ENCODE data around the gene KRT33B. TPM values are rescaled to one million over a fixed set of nuclear protein-coding genes. Genes with fewer than 3 reads are reported as not detected.

The KRT33B gene
- under 1 TPM; 0.12 to 0.16 TPM for polyA plus RNA-seq

DNA sequence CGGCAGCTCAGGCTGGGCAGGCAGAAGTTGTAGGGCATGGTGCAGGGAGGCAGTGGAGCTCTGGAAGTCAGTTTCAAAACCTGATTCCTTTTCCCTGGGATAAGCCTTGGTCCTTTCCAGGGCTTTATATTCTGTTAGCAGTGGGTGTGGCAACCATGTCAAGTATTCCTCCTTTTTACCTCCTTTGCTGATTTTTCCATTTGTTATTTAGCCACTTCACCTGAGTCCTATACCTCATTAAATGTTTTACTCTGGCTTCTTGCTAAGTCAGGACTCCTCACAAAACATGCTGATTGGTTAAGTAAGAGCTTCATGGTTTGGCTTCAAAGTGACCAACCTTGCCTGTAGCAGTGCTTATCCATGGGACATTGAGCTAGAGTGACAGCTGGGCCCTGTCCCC lies at the start of gene KRT33B:
Gene KRT33B (minus strand): TSS at position 101 of the 400 bp plus-strand sequence. CDS start 63 bp downstream, at position 38.
- Histone ChIP-seq H3K36me3 (ENCODE audit: control insufficient read depth in 2 of 2, insufficient read depth in 2 of 2, low read length in 1 of 2) (no peaks in the 10 kb centered on the region), H3K27me3 (ENCODE audit: control insufficient read depth in 1 of 2, insufficient read depth in 2 of 2, low read length in 2 of 2) (no peaks in the 10 kb centered on the region), H3K4me1 (ENCODE audit: control insufficient read depth in 2 of 2, insufficient read depth in 2 of 2, low read length in 1 of 2) (peaks cover 0 to 3% of the 10 kb centered on the region in 2 donors), H3K27ac (ENCODE audit: low read depth in 2 of 2, low read length in 1 of 2) (no peak within 1 kb of the TSS), H3K9me3 (ENCODE audit: control insufficient read depth in 2 of 2, insufficient read depth in 1 of 2, low read depth in 1 of 2, low read length in 1 of 2) (no peaks in the 10 kb centered on the region), H3K4me3 (ENCODE audit: low read depth in 1 of 2, low read length in 2 of 2) (no peak within 1 kb of the TSS)
- WGBS, 2 donors = 98 to 100% methylated on average over 1 of the region's 1 CpG

DNA sequence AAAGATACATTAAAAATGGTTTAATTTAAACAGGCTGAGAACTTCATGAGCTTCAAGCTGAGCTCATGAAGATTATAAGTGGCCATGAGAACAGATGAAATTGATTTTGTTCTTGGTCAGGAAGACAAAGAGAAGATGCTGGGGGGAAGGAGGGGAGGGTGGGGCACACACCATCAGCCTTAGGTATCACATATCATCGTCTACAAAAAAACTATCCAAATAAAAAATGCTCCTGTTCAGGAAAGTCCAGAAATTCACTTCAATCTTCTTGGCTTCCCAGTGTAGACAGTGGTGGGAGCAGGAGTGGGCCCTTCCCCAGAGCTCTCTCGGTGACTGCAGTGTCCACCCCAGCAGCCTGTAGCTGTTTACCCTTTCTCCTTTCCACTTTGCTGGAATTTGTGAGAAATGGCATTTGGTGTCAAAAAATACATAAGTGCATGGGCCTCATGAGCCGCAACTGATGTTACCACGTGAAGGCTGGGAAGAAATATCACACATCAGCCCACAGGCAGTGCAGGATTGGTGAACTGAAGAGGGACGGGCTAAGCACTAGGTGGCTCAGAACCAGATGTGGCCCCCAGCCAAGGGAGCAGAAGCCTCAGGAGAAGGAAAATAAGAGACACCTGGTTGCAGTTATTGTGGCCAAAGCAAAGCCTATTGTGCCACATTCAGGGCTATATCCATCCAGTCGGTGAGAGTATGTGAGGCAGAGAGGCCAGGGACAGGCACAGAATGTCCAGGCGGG lies 48.7 kb upstream of the KRT33B start:
- no peak overlapping the region for H3K4me3 ChIP-seq (ENCODE audit: low read depth in 1 of 2, low read length in 2 of 2)
- no peaks in the 10 kb centered on the region for H3K9me3 ChIP-seq (ENCODE audit: control insufficient read depth in 2 of 2, insufficient read depth in 1 of 2, low read depth in 1 of 2, low read length in 1 of 2)
- no peaks in the 10 kb centered on the region for H3K27me3 ChIP-seq (ENCODE audit: control insufficient read depth in 1 of 2, insufficient read depth in 2 of 2, low read length in 2 of 2)
- peak overlapping the region; percentile 13 to 53 for H3K27ac ChIP-seq (ENCODE audit: low read depth in 2 of 2, low read length in 1 of 2)
- peaks cover 3 to 24% of the 10 kb centered on the region in 2 donors for H3K4me1 ChIP-seq (ENCODE audit: control insufficient read depth in 2 of 2, insufficient read depth in 2 of 2, low read length in 1 of 2)
- 68 to 78% methylated on average over 7 of the region's 7 CpGs for WGBS, 2 donors
- H3K36me3 ChIP-seq (ENCODE audit: control insufficient read depth in 2 of 2, insufficient read depth in 2 of 2, low read length in 1 of 2) = no peaks in the 10 kb centered on the region

DNA sequence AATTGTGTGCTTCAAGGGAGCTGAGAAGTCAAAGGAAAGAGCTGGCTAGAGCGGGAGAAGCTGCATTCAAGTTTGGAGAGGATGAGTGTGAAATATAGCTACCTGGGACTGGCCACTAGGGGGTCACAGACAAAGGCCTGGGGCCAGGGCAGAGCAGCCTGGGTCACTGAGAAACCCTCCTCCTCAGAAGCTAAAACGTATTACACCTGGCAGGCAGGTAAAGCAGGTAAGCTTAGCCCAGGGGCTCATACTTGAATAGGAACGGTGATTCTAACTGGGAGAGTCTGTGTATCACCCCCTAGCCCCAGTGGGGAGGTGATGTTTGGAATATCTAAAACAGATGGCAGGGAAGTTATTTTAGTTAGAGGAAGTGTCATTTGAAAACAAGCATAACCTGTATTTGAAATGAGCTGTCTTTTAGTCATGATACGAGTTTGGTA lies 48.0 kb upstream of the KRT33B start:
- Histone ChIP-seq H3K36me3 (ENCODE audit: control insufficient read depth in 2 of 2, insufficient read depth in 2 of 2, low read length in 1 of 2) (no peaks in the 10 kb centered on the region), H3K9me3 (ENCODE audit: control insufficient read depth in 2 of 2, insufficient read depth in 1 of 2, low read depth in 1 of 2, low read length in 1 of 2) (no peaks in the 10 kb centered on the region), H3K27me3 (ENCODE audit: control insufficient read depth in 1 of 2, insufficient read depth in 2 of 2, low read length in 2 of 2) (no peaks in the 10 kb centered on the region), H3K27ac (ENCODE audit: low read depth in 2 of 2, low read length in 1 of 2) (peak overlapping the region; percentile 72 to 81), H3K4me3 (ENCODE audit: low read depth in 1 of 2, low read length in 2 of 2) (no peak overlapping the region), H3K4me1 (ENCODE audit: control insufficient read depth in 2 of 2, insufficient read depth in 2 of 2, low read length in 1 of 2) (peaks cover 3 to 24% of the 10 kb centered on the region in 2 donors)
- WGBS, 2 donors = 35 to 42% methylated on average over 4 of the region's 4 CpGs

GRCh38 chr17:41417127-41417526 lies 47.5 kb upstream of the KRT33B start:
- WGBS, 2 donors = 90 to 95% methylated on average over 6 of the region's 6 CpGs
- Histone ChIP-seq H3K4me1 (ENCODE audit: control insufficient read depth in 2 of 2, insufficient read depth in 2 of 2, low read length in 1 of 2) (peaks cover 3 to 24% of the 10 kb centered on the region in 2 donors), H3K9me3 (ENCODE audit: control insufficient read depth in 2 of 2, insufficient read depth in 1 of 2, low read depth in 1 of 2, low read length in 1 of 2) (no peaks in the 10 kb centered on the region), H3K27ac (ENCODE audit: low read depth in 2 of 2, low read length in 1 of 2) (peak overlapping the region in 1 of 2 donors; percentile 72), H3K27me3 (ENCODE audit: control insufficient read depth in 1 of 2, insufficient read depth in 2 of 2, low read length in 2 of 2) (no peaks in the 10 kb centered on the region), H3K4me3 (ENCODE audit: low read depth in 1 of 2, low read length in 2 of 2) (no peak overlapping the region), H3K36me3 (ENCODE audit: control insufficient read depth in 2 of 2, insufficient read depth in 2 of 2, low read length in 1 of 2) (no peaks in the 10 kb centered on the region)

DNA sequence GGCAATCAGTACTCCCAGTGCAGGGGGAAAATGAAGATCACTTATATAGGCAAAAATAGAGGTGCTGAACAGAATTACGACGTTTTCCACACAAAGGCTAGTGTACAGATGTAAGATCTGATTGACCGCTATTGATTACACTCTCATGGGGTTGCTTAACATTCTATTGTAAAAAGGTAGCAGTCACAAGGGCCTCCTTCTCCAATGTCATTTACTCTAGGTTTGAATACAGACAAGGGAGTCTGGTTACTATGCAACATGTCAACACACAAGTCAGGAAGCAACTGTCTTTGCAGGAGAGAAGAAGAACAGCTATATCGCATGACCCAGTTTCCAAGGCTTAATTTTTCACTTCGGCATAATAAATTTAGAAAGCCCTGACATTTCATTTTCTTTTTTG lies 46.9 kb upstream of the KRT33B start:
- no peak overlapping the region for H3K4me3 ChIP-seq (ENCODE audit: low read depth in 1 of 2, low read length in 2 of 2)
- H3K4me1 ChIP-seq (ENCODE audit: control insufficient read depth in 2 of 2, insufficient read depth in 2 of 2, low read length in 1 of 2) = peaks cover 3 to 24% of the 10 kb centered on the region in 2 donors
- no peak overlapping the region for H3K27ac ChIP-seq (ENCODE audit: low read depth in 2 of 2, low read length in 1 of 2)
- no peaks in the 10 kb centered on the region for H3K9me3 ChIP-seq (ENCODE audit: control insufficient read depth in 2 of 2, insufficient read depth in 1 of 2, low read depth in 1 of 2, low read length in 1 of 2)
- no peaks in the 10 kb centered on the region for H3K36me3 ChIP-seq (ENCODE audit: control insufficient read depth in 2 of 2, insufficient read depth in 2 of 2, low read length in 1 of 2)
- H3K27me3 ChIP-seq (ENCODE audit: control insufficient read depth in 1 of 2, insufficient read depth in 2 of 2, low read length in 2 of 2) = no peaks in the 10 kb centered on the region
- WGBS, 2 donors = 82 to 83% methylated on average over 5 of the region's 5 CpGs

DNA sequence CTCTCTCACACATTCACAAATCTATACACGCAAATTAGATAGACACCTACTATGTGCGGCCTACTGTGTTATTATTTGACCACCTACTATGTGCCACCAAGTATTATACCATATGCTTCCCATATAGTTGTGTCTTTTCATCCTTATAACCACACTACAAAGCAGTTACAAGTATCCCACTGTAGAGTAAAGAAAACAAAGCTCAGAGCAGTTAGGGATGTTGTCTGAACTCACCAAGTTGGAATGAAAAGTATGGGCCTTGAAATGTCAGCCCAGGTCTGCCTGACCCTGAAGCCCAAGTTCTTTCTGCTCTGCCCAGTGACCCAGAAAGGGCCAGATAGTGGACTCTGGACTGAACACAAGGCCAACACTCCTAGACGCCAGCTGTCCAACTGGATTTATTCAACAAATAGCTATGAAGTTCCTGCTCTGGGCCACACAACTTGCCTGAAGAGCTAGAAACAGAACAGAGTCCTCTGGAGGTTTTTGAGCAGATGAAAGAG lies 46.3 kb upstream of the KRT33B start:
- H3K4me1 ChIP-seq (ENCODE audit: control insufficient read depth in 2 of 2, insufficient read depth in 2 of 2, low read length in 1 of 2) = peaks cover 3 to 24% of the 10 kb centered on the region in 2 donors
- no peak overlapping the region for H3K27ac ChIP-seq (ENCODE audit: low read depth in 2 of 2, low read length in 1 of 2)
- H3K9me3 ChIP-seq (ENCODE audit: control insufficient read depth in 2 of 2, insufficient read depth in 1 of 2, low read depth in 1 of 2, low read length in 1 of 2) = no peaks in the 10 kb centered on the region
- 71 to 75% methylated on average over 3 of the region's 3 CpGs for WGBS, 2 donors
- H3K27me3 ChIP-seq (ENCODE audit: control insufficient read depth in 1 of 2, insufficient read depth in 2 of 2, low read length in 2 of 2) = no peaks in the 10 kb centered on the region
- H3K4me3 ChIP-seq (ENCODE audit: low read depth in 1 of 2, low read length in 2 of 2) = no peak overlapping the region
- no peaks in the 10 kb centered on the region for H3K36me3 ChIP-seq (ENCODE audit: control insufficient read depth in 2 of 2, insufficient read depth in 2 of 2, low read length in 1 of 2)

DNA sequence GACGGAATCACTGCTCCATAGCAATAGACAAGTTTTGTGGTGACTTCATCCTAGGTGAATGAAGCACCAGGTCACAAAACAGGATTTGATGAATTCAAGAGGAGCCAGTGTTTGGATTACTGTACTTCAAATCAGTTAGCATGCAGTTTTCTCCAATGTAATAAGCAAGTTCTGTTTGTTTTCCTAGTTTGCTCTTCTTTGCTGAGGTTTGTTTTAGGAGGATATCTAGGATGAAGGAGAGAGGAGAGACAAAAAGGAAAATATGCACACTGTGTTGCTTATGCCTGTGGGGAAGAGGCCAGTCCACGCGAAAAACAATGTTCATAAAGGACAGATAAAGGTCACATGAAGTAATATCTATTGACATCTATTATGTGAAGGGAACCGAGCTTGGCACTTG lies 45.8 kb upstream of the KRT33B start:
- 73 to 77% methylated on average over 4 of the region's 4 CpGs for WGBS, 2 donors
- no peaks in the 10 kb centered on the region for H3K36me3 ChIP-seq (ENCODE audit: control insufficient read depth in 2 of 2, insufficient read depth in 2 of 2, low read length in 1 of 2)
- H3K27me3 ChIP-seq (ENCODE audit: control insufficient read depth in 1 of 2, insufficient read depth in 2 of 2, low read length in 2 of 2) = no peaks in the 10 kb centered on the region
- peaks cover 3 to 19% of the 10 kb centered on the region in 2 donors for H3K4me1 ChIP-seq (ENCODE audit: control insufficient read depth in 2 of 2, insufficient read depth in 2 of 2, low read length in 1 of 2)
- H3K4me3 ChIP-seq (ENCODE audit: low read depth in 1 of 2, low read length in 2 of 2) = no peak overlapping the region
- H3K27ac ChIP-seq (ENCODE audit: low read depth in 2 of 2, low read length in 1 of 2) = no peak overlapping the region
- H3K9me3 ChIP-seq (ENCODE audit: control insufficient read depth in 2 of 2, insufficient read depth in 1 of 2, low read depth in 1 of 2, low read length in 1 of 2) = no peaks in the 10 kb centered on the region

DNA sequence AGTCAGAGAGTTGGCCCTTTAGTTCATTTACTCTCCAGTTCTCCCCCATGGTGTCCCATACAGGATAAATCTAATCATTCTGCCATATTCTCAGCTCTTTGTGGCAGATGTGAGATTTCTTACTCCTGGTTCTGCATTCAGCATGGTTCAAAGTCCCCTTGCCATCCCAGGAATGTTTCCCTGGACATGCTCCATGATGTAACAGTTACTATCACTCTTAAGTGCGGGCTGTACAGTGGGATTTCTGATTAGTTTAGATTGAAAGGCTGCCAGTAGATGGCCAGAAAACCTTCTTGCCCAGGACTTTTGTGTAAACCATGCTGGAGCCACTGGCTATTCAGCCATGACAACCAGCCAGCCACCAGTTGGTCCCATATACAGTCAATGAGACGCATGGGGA lies 44.4 kb upstream of the KRT33B start:
- H3K4me1 ChIP-seq (ENCODE audit: control insufficient read depth in 2 of 2, insufficient read depth in 2 of 2, low read length in 1 of 2) = peaks cover 3 to 11% of the 10 kb centered on the region in 2 donors
- H3K36me3 ChIP-seq (ENCODE audit: control insufficient read depth in 2 of 2, insufficient read depth in 2 of 2, low read length in 1 of 2) = no peaks in the 10 kb centered on the region
- no peaks in the 10 kb centered on the region for H3K27me3 ChIP-seq (ENCODE audit: control insufficient read depth in 1 of 2, insufficient read depth in 2 of 2, low read length in 2 of 2)
- H3K9me3 ChIP-seq (ENCODE audit: control insufficient read depth in 2 of 2, insufficient read depth in 1 of 2, low read depth in 1 of 2, low read length in 1 of 2) = no peaks in the 10 kb centered on the region
- no peak overlapping the region for H3K27ac ChIP-seq (ENCODE audit: low read depth in 2 of 2, low read length in 1 of 2)
- H3K4me3 ChIP-seq (ENCODE audit: low read depth in 1 of 2, low read length in 2 of 2) = no peak overlapping the region
- 92 to 95% methylated on average over 2 of the region's 2 CpGs for WGBS, 2 donors

GRCh38 chr17:41413353-41413957 lies 43.8 kb upstream of the KRT33B start:
- H3K9me3 ChIP-seq (ENCODE audit: control insufficient read depth in 2 of 2, insufficient read depth in 1 of 2, low read depth in 1 of 2, low read length in 1 of 2) = no peaks in the 10 kb centered on the region
- WGBS, 2 donors = 63 to 66% methylated on average over 5 of the region's 5 CpGs

More at GRCh38 chr17:41413353-41413957, 43.8 kb upstream of the KRT33B start:
- Histone ChIP-seq H3K4me1 (ENCODE audit: control insufficient read depth in 2 of 2, insufficient read depth in 2 of 2, low read length in 1 of 2) (peaks cover 3 to 8% of the 10 kb centered on the region in 2 donors), H3K27ac (ENCODE audit: low read depth in 2 of 2, low read length in 1 of 2) (no peak overlapping the region), H3K36me3 (ENCODE audit: control insufficient read depth in 2 of 2, insufficient read depth in 2 of 2, low read length in 1 of 2) (no peaks in the 10 kb centered on the region), H3K4me3 (ENCODE audit: low read depth in 1 of 2, low read length in 2 of 2) (no peak overlapping the region), H3K27me3 (ENCODE audit: control insufficient read depth in 1 of 2, insufficient read depth in 2 of 2, low read length in 2 of 2) (no peaks in the 10 kb centered on the region)

All from esophagus (tissue), 2 donors.